Panc1 (cell line): Measurements from ENCODE around the gene PSME1. TPM values are rescaled to one million over a fixed set of nuclear protein-coding genes. Genes with fewer than 3 reads are reported as not detected.

Experiments used
- ATAC-seq: fragments of 200-7000 bp; cut with Tn5 transposase; 2 replicates; pipeline ENCODE4 v1.9.1; 2020; ENCODE audit warnings: mild to moderate bottlenecking, moderate library complexity
- BruUV-seq: library from RNA; stranded (reverse); fragments of 400-500 nt; replicated peaks from 2 replicates; lab custom pipeline; 2021; lab: Mats Ljungman, UMichigan
- CTCF ChIA-PET: fragments of 300-600 bp; sonication (Branson Sonifier 250); formaldehyde crosslinking; loops from one replicate; lab custom pipeline; 2022; ENCODE audit warnings: antibody characterized with exemption; lab: Charles Lee
- POLR2A ChIA-PET: fragments of 300-600 bp; sonication (Branson Sonifier 250); formaldehyde crosslinking; loops from one replicate; lab custom pipeline; 2022; ENCODE audit warnings: antibody characterized with exemption; lab: Charles Lee
- DNase-seq: peaks from one replicate; pipeline ENCODE4 v3.0.0-alpha.2; 2010; ENCODE audit warnings: low read depth, low spot score
- H3K27ac ChIP-seq: 2 replicates; pipeline ENCODE4 v1.5.1; 2011; ENCODE audit warnings: mild to moderate bottlenecking, low read length, inconsistent platforms
- H3K27me3 ChIP-seq: fragments of 200-500 bp; sonication (Bioruptor generic); 2 replicates; pipeline ENCODE4 v1.6.0; 2014; ENCODE audit warnings: low read length, inconsistent platforms; ENCODE audit not compliant: control insufficient read depth, insufficient read depth
- H3K36me3 ChIP-seq: fragments of 200-500 bp; sonication (Bioruptor generic); 2 replicates; pipeline ENCODE4 v1.5.1; 2014; ENCODE audit warnings: inconsistent platforms, mild to moderate bottlenecking, low read length, moderate library complexity; ENCODE audit not compliant: control insufficient read depth, insufficient read depth
- H3K4me1 ChIP-seq: 2 replicates; pipeline ENCODE4 v1.5.1; 2011; ENCODE audit warnings: inconsistent platforms, mild to moderate bottlenecking, low read length, moderate library complexity; ENCODE audit not compliant: control insufficient read depth, insufficient read depth
- H3K4me3 ChIP-seq, 2 experiments: 2 replicates each; pipeline ENCODE4 v1.5.1; 2011 to 2012; ENCODE audit warnings: low read depth in 2 of 2, low read length in 2 of 2, mild to moderate bottlenecking in 2 of 2, inconsistent platforms in 1 of 2, moderate library complexity in 1 of 2
- H3K9me3 ChIP-seq: fragments of 200-500 bp; sonication (Bioruptor generic); 2 replicates; pipeline ENCODE4 v1.5.1; 2014; ENCODE audit warnings: low read depth, mild to moderate bottlenecking, inconsistent platforms, low read length, moderate library complexity; ENCODE audit not compliant: control insufficient read depth, insufficient read depth
- POLR2AphosphoS5 ChIP-seq: IDR thresholded peaks from 2 replicates; pipeline ENCODE4 v1.6.1; 2012; ENCODE audit warnings: mild to moderate bottlenecking, low read depth, low read length, moderate library complexity
- SIN3A ChIP-seq: IDR thresholded peaks from 2 replicates; pipeline ENCODE4 v1.6.1; 2012; ENCODE audit warnings: low read depth, mild to moderate bottlenecking, low read length, moderate library complexity, borderline replicate concordance; ENCODE audit not compliant: insufficient read depth
- TCF7L2 ChIP-seq: IDR thresholded peaks from 2 replicates; pipeline ENCODE4 v1.6.1; 2011; ENCODE audit warnings: mild to moderate bottlenecking, low read depth, low read length, inconsistent platforms
- in situ Hi-C: cut with HindIII; loops from 2 replicates; pipeline ENCODE4 v1.10.0; 2016; ENCODE audit warnings: low sequenced_read_pairs, low pct_unique_long_range_greater_than_20kb
- intact Hi-C: fragments of 100-400 bp; cut with micrococcal nuclease; formaldehyde crosslinking; loops from one replicate; pipeline ENCODE4 v1.10.0; 2022; ENCODE audit not compliant: unreplicated experiment
- total RNA-seq: library from RNA; stranded (reverse); gene quantifications from one replicate; pipeline ENCODE4 v1.2.1, GENCODE V29; 2021; ENCODE audit not compliant: unreplicated experiment
- TF ChIP-seq, protein P1 (sequence below): fragments of 450-650 bp; IDR thresholded peaks from 2 replicates; pipeline ENCODE4 v1.5.1; 2017; ENCODE audit warnings: mild to moderate bottlenecking
- TF ChIP-seq, protein P2 (sequence below), 2 experiments: IDR thresholded peaks; 2 replicates each; pipeline ENCODE4 v1.6.1; 2011 to 2012; ENCODE audit warnings: low read depth in 2 of 2, control low read depth in 1 of 2, low read length in 1 of 2, mild to moderate bottlenecking in 1 of 2, moderate library complexity in 1 of 2; ENCODE audit not compliant: insufficient read depth in 1 of 2

PSME1 gene
- total RNA-seq, 1 experiment from 2014 or later, result 130 TPM

DNA sequence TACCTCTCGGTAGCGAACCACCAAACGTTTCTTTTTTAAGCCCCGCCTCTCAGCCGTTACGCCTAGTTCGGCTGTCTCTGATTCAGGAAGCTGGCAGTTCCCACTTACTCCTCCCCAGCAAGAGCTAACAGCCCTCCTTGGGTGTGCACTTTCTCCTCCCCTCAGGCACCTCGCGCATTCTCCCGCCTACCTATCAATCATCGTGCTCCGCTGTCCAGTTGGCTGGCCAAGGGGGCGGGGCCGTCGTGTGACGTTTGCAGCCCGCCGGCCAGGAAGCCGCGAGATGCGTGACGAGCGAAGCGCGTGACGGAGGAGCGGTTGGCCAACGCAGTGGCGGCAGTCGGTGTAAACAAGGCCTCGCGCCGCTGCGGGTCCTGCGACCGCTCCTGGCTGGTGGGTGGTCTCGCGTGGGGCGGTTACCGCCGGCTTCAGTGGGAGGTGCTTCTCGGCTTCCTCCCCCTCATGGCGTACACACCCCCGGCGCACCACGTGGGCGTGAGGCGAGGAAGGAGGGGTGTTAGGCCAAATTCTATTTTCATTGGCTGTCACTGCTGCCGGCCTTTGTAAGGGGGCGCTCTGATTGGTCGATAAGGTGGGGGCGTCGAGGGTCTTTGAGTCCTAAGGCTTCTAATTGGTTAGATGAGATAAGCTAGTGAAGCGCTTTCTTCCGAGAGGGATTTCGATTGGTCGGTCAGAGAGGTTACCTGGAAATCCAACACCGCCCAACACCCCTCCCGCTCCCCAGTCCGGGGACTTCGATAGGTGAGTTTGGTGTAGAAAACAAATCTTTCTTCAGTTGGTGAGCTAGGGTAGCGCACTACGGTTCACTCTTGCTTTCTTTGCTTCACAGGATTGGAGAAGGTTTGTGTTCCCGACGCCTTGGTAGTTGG lies 21.2 kb upstream of the PSME1 start, which contains the start of the genes DCAF11 and NRL:
TSS of gene DCAF11 (plus strand) at position 246 of the 890 bp plus-strand sequence. CDS start 818 bp downstream, outside the sequence.
TSS of gene NRL (minus strand) at position 418 of the 890 bp plus-strand sequence. CDS start 32,101 bp downstream, outside the sequence.
- CTCF ChIA-PET, result interaction anchor here (0.5 to 1.6 kb wide), 4 partner anchors 22 to 544 kb away, joined by 3 to 6 read pairs (median 4); partner anchors contain the start of gene PSME1
- POLR2A ChIA-PET, result interaction anchor here (0.6 to 1.7 kb wide), 4 partner anchors 21 to 114 kb away, joined by 3 to 13 read pairs (median 4); partner anchors contain the start of genes PSME1 and RNF31
- H3K4me3 ChIP-seq, result peak within 1 kb of the TSS; percentile 86 to 98
- peak within 1 kb of the TSS; percentile 95 for H3K27ac ChIP-seq
- H3K27me3 ChIP-seq, result no peaks in the 10 kb centered on the region
- no peaks in the 10 kb centered on the region for H3K9me3 ChIP-seq
- no TSS peak for BruUV-seq
- no peaks in the 10 kb centered on the region; the same call in none of the 2 replicates for H3K36me3 ChIP-seq
- in situ Hi-C loops, result no loop called here
- TF ChIP-seq POLR2AphosphoS5 (peak; percentile 65), TCF7L2 (peak; percentile 29; the same call in 1 of the 2 replicates), SIN3A (peak; percentile 40; the same call in 1 of the 2 replicates)
- TF ChIP-seq, protein P1, sequence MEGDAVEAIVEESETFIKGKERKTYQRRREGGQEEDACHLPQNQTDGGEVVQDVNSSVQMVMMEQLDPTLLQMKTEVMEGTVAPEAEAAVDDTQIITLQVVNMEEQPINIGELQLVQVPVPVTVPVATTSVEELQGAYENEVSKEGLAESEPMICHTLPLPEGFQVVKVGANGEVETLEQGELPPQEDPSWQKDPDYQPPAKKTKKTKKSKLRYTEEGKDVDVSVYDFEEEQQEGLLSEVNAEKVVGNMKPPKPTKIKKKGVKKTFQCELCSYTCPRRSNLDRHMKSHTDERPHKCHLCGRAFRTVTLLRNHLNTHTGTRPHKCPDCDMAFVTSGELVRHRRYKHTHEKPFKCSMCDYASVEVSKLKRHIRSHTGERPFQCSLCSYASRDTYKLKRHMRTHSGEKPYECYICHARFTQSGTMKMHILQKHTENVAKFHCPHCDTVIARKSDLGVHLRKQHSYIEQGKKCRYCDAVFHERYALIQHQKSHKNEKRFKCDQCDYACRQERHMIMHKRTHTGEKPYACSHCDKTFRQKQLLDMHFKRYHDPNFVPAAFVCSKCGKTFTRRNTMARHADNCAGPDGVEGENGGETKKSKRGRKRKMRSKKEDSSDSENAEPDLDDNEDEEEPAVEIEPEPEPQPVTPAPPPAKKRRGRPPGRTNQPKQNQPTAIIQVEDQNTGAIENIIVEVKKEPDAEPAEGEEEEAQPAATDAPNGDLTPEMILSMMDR, result no peak
- DNase-seq (peak; percentile 95), ATAC-seq (peak; percentile 95)
- H3K4me1 ChIP-seq, result no peaks in the 10 kb centered on the region
- intact Hi-C loops, result no loop called here

DNA sequence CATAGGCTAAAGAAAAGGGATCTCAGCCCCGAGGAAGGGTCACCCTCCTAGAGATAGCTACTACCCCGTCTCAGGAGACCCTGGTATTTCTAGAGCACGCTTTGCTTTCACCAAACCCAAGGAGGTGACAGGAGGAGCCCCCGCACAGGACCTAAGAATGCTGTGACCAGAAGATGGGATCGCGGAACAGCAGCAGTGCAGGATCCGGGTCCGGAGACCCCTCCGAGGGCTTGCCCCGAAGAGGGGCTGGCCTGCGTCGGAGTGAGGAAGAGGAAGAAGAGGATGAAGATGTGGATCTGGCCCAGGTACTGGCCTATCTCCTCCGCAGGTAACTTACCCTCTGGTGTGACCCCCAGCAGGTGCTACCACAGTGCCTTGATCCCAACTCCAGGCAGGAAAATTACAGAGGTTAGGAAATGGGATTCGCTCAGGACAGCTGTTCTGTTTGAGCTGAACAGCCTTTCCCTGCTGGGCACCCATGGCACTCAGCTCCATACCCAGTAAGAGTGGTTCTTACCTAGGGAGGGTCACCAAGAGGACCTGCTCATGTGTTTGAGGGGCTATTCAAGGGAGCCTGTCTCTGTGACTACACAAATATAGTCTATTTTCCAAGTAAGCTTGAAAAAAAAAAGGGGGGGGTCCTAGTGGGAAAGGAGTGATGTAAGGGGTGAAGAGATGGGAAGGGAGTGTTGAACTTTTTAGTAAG lies 20.4 kb upstream of the PSME1 start:
- ATAC-seq (no peak), DNase-seq (no peak)
- no peaks in the 10 kb centered on the region for H3K9me3 ChIP-seq
- in situ Hi-C loops, result no loop called here
- peak overlapping the region; percentile 95 for H3K27ac ChIP-seq
- no peaks in the 10 kb centered on the region; the same call in none of the 2 replicates for H3K36me3 ChIP-seq
- TF ChIP-seq, protein P2, sequence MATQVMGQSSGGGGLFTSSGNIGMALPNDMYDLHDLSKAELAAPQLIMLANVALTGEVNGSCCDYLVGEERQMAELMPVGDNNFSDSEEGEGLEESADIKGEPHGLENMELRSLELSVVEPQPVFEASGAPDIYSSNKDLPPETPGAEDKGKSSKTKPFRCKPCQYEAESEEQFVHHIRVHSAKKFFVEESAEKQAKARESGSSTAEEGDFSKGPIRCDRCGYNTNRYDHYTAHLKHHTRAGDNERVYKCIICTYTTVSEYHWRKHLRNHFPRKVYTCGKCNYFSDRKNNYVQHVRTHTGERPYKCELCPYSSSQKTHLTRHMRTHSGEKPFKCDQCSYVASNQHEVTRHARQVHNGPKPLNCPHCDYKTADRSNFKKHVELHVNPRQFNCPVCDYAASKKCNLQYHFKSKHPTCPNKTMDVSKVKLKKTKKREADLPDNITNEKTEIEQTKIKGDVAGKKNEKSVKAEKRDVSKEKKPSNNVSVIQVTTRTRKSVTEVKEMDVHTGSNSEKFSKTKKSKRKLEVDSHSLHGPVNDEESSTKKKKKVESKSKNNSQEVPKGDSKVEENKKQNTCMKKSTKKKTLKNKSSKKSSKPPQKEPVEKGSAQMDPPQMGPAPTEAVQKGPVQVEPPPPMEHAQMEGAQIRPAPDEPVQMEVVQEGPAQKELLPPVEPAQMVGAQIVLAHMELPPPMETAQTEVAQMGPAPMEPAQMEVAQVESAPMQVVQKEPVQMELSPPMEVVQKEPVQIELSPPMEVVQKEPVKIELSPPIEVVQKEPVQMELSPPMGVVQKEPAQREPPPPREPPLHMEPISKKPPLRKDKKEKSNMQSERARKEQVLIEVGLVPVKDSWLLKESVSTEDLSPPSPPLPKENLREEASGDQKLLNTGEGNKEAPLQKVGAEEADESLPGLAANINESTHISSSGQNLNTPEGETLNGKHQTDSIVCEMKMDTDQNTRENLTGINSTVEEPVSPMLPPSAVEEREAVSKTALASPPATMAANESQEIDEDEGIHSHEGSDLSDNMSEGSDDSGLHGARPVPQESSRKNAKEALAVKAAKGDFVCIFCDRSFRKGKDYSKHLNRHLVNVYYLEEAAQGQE (IDR thresholded peaks at IDR 0.05; ENCODE audit: insufficient read depth in 1 of 2, low read depth in 2 of 2, low read length in 1 of 2), result no peak
- TF ChIP-seq POLR2AphosphoS5 (no peak), SIN3A (no peak), TCF7L2 (no peak)
- TF ChIP-seq, protein P1, result no peak
- CTCF ChIA-PET, result interaction anchor here (0.7 to 1.6 kb wide), 2 partner anchors 28 to 57 kb away, joined by 4 to 12 read pairs; no protein-coding TSS in a partner anchor
- H3K4me1 ChIP-seq, result no peaks in the 10 kb centered on the region
- intact Hi-C loops, result no loop called here
- POLR2A ChIA-PET, result interaction anchor here (0.6 to 1.7 kb wide), 4 partner anchors 20 to 113 kb away, joined by 3 to 5 read pairs (median 4); partner anchors contain the start of genes PSME1 and RNF31
- peak overlapping the region; percentile 86 to 98 for H3K4me3 ChIP-seq
- BruUV-seq, result no TSS peak
- no peaks in the 10 kb centered on the region for H3K27me3 ChIP-seq
